ENCODE measurements around the gene ATP9B.
"Not testable (repeated sequence)": the region's sequence is repeated elsewhere in the genome, so short reads cannot be mapped to it uniquely, and the experiment has no call there.

The ATP9B gene

GRCh38 chr18:79058007-79058406 lies 11.2 kb upstream of the ATP9B start:
- Histone ChIP-seq H3K4me1 (ENCODE audit: insufficient read depth, low read length) (no peaks in the 10 kb centered on the region), H3K27me3 (ENCODE audit: insufficient read depth, low read length) (no peaks in the 10 kb centered on the region), H3K4me3 (ENCODE audit: low read length) (no peak overlapping the region), H2AFZ (ENCODE audit: low read depth, low read length) (no peak overlapping the region), H3K9me3 (ENCODE audit: low read length) (no peaks in the 10 kb centered on the region), H3K36me3 (ENCODE audit: insufficient read depth, low read length) (no peaks in the 10 kb centered on the region)

GRCh38 chr18:79062806-79063205 lies 6.4 kb upstream of the ATP9B start:
- no peak overlapping the region for H3K4me3 ChIP-seq (ENCODE audit: low read length)

GRCh38 chr18:79064228-79064627 lies 5.0 kb upstream of the ATP9B start:
- Histone ChIP-seq H2AFZ (ENCODE audit: low read depth, low read length) (no peak overlapping the region), H3K4me3 (ENCODE audit: low read length) (no peak overlapping the region), H3K27me3 (ENCODE audit: insufficient read depth, low read length) (no peaks in the 10 kb centered on the region), H3K4me1 (ENCODE audit: insufficient read depth, low read length) (no peaks in the 10 kb centered on the region), H3K36me3 (ENCODE audit: insufficient read depth, low read length) (no peaks in the 10 kb centered on the region), H3K9me3 (ENCODE audit: low read length) (no peaks in the 10 kb centered on the region)

More at GRCh38 chr18:79062806-79063205, 6.4 kb upstream of the ATP9B start:
- H3K36me3 ChIP-seq (ENCODE audit: insufficient read depth, low read length), result no peaks in the 10 kb centered on the region
- H3K9me3 ChIP-seq (ENCODE audit: low read length), result no peaks in the 10 kb centered on the region
- no peaks in the 10 kb centered on the region for H3K27me3 ChIP-seq (ENCODE audit: insufficient read depth, low read length)
- H3K4me1 ChIP-seq (ENCODE audit: insufficient read depth, low read length), result no peaks in the 10 kb centered on the region
- no peak overlapping the region for H2AFZ ChIP-seq (ENCODE audit: low read depth, low read length)

- Histone ChIP-seq H3K4me1 (ENCODE audit: insufficient read depth, low read length) (peaks cover 5% of the 10 kb centered on the region), H3K36me3 (ENCODE audit: insufficient read depth, low read length) (no peaks in the 10 kb centered on the region), H3K4me3 (ENCODE audit: low read length) (no peak overlapping the region), H2AFZ (ENCODE audit: low read depth, low read length) (no peak overlapping the region), H3K9me3 (ENCODE audit: low read length) (no peaks in the 10 kb centered on the region), H3K27me3 (ENCODE audit: insufficient read depth, low read length) (no peaks in the 10 kb centered on the region)
These were observed 3.4 kb upstream of the ATP9B start for GRCh38 chr18:79065802-79066201.

- no peak overlapping the region for H3K4me3 ChIP-seq (ENCODE audit: low read length)
- peaks cover 5% of the 10 kb centered on the region for H3K4me1 ChIP-seq (ENCODE audit: insufficient read depth, low read length)
- no peaks in the 10 kb centered on the region for H3K27me3 ChIP-seq (ENCODE audit: insufficient read depth, low read length)
- peaks cover 3% of the 10 kb centered on the region for H3K9me3 ChIP-seq (ENCODE audit: low read length)
- no peaks in the 10 kb centered on the region for H3K36me3 ChIP-seq (ENCODE audit: insufficient read depth, low read length)
- no peak overlapping the region for H2AFZ ChIP-seq (ENCODE audit: low read depth, low read length)
These were observed 1.6 kb upstream of the ATP9B start for GRCh38 chr18:79067611-79068010.

GRCh38 chr18:79068341-79068936 lies 755 bp upstream of the ATP9B start:
- Histone ChIP-seq H2AFZ (ENCODE audit: low read depth, low read length) (peak overlapping the region; percentile 83), H3K9me3 (ENCODE audit: low read length) (peaks cover 5% of the 10 kb centered on the region), H3K4me3 (ENCODE audit: low read length) (peak overlapping the region; percentile 96), H3K36me3 (ENCODE audit: insufficient read depth, low read length) (peaks cover 2% of the 10 kb centered on the region), H3K27me3 (ENCODE audit: insufficient read depth, low read length) (no peaks in the 10 kb centered on the region), H3K4me1 (ENCODE audit: insufficient read depth, low read length) (peaks cover 5% of the 10 kb centered on the region)

GRCh38 chr18:79069717-79070151 lies 540 bp downstream of the ATP9B start:
- H3K36me3 ChIP-seq (ENCODE audit: insufficient read depth, low read length), result peaks cover 3% of the 10 kb centered on the region
- peaks cover 9% of the 10 kb centered on the region for H3K9me3 ChIP-seq (ENCODE audit: low read length)
- H3K27me3 ChIP-seq (ENCODE audit: insufficient read depth, low read length), result no peaks in the 10 kb centered on the region
- peak overlapping the region; percentile 80 for H2AFZ ChIP-seq (ENCODE audit: low read depth, low read length)
- peak overlapping the region; percentile 96 for H3K4me3 ChIP-seq (ENCODE audit: low read length)
- peaks cover 5% of the 10 kb centered on the region for H3K4me1 ChIP-seq (ENCODE audit: insufficient read depth, low read length)

- peaks cover 9% of the 10 kb centered on the region for H3K9me3 ChIP-seq (ENCODE audit: low read length)
- peak overlapping the region; percentile 96 for H3K4me3 ChIP-seq (ENCODE audit: low read length)
- H3K27me3 ChIP-seq (ENCODE audit: insufficient read depth, low read length), result no peaks in the 10 kb centered on the region
- H2AFZ ChIP-seq (ENCODE audit: low read depth, low read length), result no peak overlapping the region
- H3K36me3 ChIP-seq (ENCODE audit: insufficient read depth, low read length), result peaks cover 7% of the 10 kb centered on the region
- peaks cover 5% of the 10 kb centered on the region for H3K4me1 ChIP-seq (ENCODE audit: insufficient read depth, low read length)
These were observed 1.3 kb downstream of the ATP9B start for GRCh38 chr18:79070486-79070885.

GRCh38 chr18:79071037-79071436 lies 1.8 kb downstream of the ATP9B start:
- Histone ChIP-seq H2AFZ (ENCODE audit: low read depth, low read length) (no peak overlapping the region), H3K27me3 (ENCODE audit: insufficient read depth, low read length) (no peaks in the 10 kb centered on the region), H3K9me3 (ENCODE audit: low read length) (peaks cover 9% of the 10 kb centered on the region), H3K4me1 (ENCODE audit: insufficient read depth, low read length) (peaks cover 5% of the 10 kb centered on the region), H3K36me3 (ENCODE audit: insufficient read depth, low read length) (peaks cover 7% of the 10 kb centered on the region), H3K4me3 (ENCODE audit: low read length) (no peak overlapping the region)

- H3K4me1 ChIP-seq (ENCODE audit: insufficient read depth, low read length), result peaks cover 5% of the 10 kb centered on the region
- peaks cover 7% of the 10 kb centered on the region for H3K36me3 ChIP-seq (ENCODE audit: insufficient read depth, low read length)
- H3K9me3 ChIP-seq (ENCODE audit: low read length), result peaks cover 9% of the 10 kb centered on the region
- no peaks in the 10 kb centered on the region for H3K27me3 ChIP-seq (ENCODE audit: insufficient read depth, low read length)
- H3K4me3 ChIP-seq (ENCODE audit: low read length), result no peak overlapping the region
- no peak overlapping the region for H2AFZ ChIP-seq (ENCODE audit: low read depth, low read length)
These were observed 2.5 kb downstream of the ATP9B start for GRCh38 chr18:79071503-79072210.

- H3K4me3 ChIP-seq (ENCODE audit: low read length); H3K27me3 ChIP-seq (ENCODE audit: insufficient read depth, low read length); H3K36me3 ChIP-seq (ENCODE audit: insufficient read depth, low read length); H2AFZ ChIP-seq (ENCODE audit: low read depth, low read length); H3K9me3 ChIP-seq (ENCODE audit: low read length); H3K4me1 ChIP-seq (ENCODE audit: insufficient read depth, low read length): not testable (repeated sequence)
These were observed 3.5 kb downstream of the ATP9B start for GRCh38 chr18:79072655-79073054.

GRCh38 chr18:79077181-79077580 lies 8.0 kb downstream of the ATP9B start:
- no peaks in the 10 kb centered on the region for H3K27me3 ChIP-seq (ENCODE audit: insufficient read depth, low read length)
- H3K9me3 ChIP-seq (ENCODE audit: low read length), result peaks cover 10% of the 10 kb centered on the region
- H3K4me1 ChIP-seq (ENCODE audit: insufficient read depth, low read length), result no peaks in the 10 kb centered on the region
- no peak overlapping the region for H3K4me3 ChIP-seq (ENCODE audit: low read length)
- H2AFZ ChIP-seq (ENCODE audit: low read depth, low read length), result no peak overlapping the region
- H3K36me3 ChIP-seq (ENCODE audit: insufficient read depth, low read length), result peaks cover 13% of the 10 kb centered on the region

- H2AFZ ChIP-seq (ENCODE audit: low read depth, low read length); H3K4me1 ChIP-seq (ENCODE audit: insufficient read depth, low read length); H3K27me3 ChIP-seq (ENCODE audit: insufficient read depth, low read length); H3K4me3 ChIP-seq (ENCODE audit: low read length): not testable (repeated sequence)
- peaks cover 20% of the 10 kb centered on the region for H3K9me3 ChIP-seq (ENCODE audit: low read length)
- peaks cover 16% of the 10 kb centered on the region for H3K36me3 ChIP-seq (ENCODE audit: insufficient read depth, low read length)
These were observed 9.6 kb downstream of the ATP9B start for GRCh38 chr18:79078791-79079190.
